ENCODE results near the gene PAXX. TPM values are rescaled to one million over a fixed set of nuclear protein-coding genes. Genes with fewer than 3 reads are reported as not detected.

The PAXX gene
- total RNA-seq, 2 donors from 2014 or later = 49.9 to 57.3 TPM

DNA sequence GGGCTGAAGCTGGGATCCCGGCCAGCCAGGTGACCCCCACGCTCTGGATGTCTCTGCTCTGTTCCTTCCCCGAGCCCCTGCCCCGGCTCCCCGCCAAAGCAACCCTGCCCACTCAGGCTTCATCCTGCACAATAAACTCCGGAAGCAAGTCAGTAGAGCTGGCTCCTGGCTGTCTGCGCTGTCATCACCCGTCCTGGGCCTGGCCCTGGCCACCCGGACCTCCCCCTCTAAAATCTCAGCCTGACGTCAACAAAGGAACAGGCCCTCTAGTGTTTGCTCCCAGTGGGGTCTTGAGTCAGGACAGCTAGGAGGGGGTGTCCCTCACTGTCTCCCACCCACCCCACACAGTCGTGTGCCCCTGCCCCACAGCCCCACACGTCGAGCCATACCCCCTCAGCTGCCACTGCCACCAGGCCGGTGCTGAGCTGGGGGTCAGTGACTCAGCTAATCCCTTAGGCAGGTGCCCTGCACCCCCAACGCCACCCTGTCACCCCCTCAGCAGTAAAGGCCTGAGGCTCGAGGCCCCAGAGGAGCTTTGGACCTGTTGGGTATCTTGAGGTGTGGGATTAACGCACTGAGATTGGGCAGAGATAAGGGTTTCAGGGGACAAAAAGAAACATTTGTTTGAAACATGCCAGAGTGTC lies 10.5 kb upstream of the PAXX start:
- TF ChIP-seq, protein P1, sequence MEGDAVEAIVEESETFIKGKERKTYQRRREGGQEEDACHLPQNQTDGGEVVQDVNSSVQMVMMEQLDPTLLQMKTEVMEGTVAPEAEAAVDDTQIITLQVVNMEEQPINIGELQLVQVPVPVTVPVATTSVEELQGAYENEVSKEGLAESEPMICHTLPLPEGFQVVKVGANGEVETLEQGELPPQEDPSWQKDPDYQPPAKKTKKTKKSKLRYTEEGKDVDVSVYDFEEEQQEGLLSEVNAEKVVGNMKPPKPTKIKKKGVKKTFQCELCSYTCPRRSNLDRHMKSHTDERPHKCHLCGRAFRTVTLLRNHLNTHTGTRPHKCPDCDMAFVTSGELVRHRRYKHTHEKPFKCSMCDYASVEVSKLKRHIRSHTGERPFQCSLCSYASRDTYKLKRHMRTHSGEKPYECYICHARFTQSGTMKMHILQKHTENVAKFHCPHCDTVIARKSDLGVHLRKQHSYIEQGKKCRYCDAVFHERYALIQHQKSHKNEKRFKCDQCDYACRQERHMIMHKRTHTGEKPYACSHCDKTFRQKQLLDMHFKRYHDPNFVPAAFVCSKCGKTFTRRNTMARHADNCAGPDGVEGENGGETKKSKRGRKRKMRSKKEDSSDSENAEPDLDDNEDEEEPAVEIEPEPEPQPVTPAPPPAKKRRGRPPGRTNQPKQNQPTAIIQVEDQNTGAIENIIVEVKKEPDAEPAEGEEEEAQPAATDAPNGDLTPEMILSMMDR (IDR thresholded peaks at IDR 0.05) = no peak
- Histone ChIP-seq H3K36me3 (no peaks in the 10 kb centered on the region), H3K9me3 (no peaks in the 10 kb centered on the region), H3K4me1 (ENCODE audit: control insufficient read depth in 1 of 2, low read depth in 2 of 2) (peaks cover 0 to 17% of the 10 kb centered on the region in 2 donors), H3K4me3 (no peak overlapping the region), H3K27me3 (replicated peaks; ENCODE audit: insufficient read depth) (peaks cover 8% of the 10 kb centered on the region), H3K27ac (no peak overlapping the region)
- DNase-seq (ENCODE audit: low spot score) (no peak), ATAC-seq (ENCODE audit: insufficient number of reproducible peaks, low FRiP score, low read depth) (no peak)

DNA sequence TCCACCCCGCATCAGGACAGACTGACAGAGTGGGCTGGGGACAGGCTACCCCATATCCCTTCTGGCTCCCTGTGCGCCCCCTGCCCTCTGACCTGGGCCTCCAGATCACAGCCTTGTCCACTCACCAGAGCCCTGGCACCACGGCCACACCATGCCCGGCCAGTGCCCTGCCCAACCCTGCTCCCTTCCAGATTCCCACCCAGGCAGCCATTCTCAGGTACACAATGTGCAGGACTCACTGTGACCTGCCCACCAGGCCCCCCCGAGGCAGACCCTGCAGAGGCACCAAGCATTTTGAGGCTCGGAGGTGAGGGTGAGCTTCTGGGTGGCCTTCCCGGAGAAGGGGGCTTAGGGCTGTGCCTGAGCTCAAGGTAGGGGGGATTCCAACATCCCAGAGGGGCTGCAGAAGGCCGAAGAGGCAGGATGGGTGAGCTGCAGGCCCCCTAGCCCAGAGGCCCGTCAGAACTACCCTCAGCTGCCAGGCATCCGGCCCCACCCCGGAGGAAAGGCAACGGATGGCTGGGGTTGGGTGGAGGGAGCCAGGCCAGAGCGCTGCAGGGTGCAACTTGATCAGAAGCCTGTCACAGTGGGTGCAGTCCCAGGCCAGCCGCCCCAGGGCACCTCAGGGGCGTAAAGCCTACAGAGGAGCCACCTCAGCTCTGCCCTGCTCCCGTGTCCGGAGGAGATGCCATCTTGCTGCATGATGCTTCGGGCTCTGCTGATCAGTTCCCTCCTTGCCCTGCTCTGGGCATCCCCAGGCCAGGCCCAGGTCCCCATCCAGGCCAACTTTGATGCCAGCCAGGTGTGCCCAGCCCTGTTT lies 9.8 kb upstream of the PAXX start, which contains the start of gene LCNL1:
LCNL1 (plus strand) TSS at position 762 of the 820 bp plus-strand sequence. CDS start 594 bp downstream, outside the sequence.
- DNase-seq (ENCODE audit: low spot score) (no peak), ATAC-seq (ENCODE audit: insufficient number of reproducible peaks, low FRiP score, low read depth) (no peak)
- Histone ChIP-seq H3K36me3 (no peaks in the 10 kb centered on the region), H3K27me3 (replicated peaks; ENCODE audit: insufficient read depth) (peaks cover 8% of the 10 kb centered on the region), H3K4me1 (ENCODE audit: control insufficient read depth in 1 of 2, low read depth in 2 of 2) (peaks cover 0 to 15% of the 10 kb centered on the region in 2 donors), H3K27ac (no peak within 1 kb of the TSS), H3K4me3 (no peak within 1 kb of the TSS), H3K9me3 (no peaks in the 10 kb centered on the region)
- TF ChIP-seq, protein P1 (IDR thresholded peaks at IDR 0.05) = no peak

DNA sequence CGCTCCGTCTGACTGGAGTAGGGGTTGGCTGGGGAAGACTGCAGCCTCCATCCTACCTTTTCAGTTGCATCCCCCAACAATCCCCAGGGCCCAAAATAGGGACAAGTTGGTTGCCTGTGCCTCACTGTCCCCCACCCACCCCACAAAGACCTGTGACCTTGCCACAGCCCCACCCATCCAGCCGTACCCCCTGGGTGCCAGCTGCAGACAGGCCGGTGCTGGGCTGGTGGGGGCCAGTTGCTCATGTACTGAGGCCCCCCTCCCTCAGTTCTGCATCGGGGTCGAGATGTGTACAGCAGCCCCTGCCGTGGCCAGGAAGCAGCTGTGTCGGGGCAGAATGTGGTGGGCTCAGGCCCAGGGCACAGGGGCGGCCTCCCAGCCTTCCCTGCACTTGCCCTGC lies 9.1 kb upstream of the PAXX start:
- DNase-seq (ENCODE audit: low spot score) = no peak
- H3K36me3 ChIP-seq = no peaks in the 10 kb centered on the region
- H3K27me3 ChIP-seq (replicated peaks; ENCODE audit: insufficient read depth) = peaks cover 8% of the 10 kb centered on the region
- ATAC-seq (ENCODE audit: insufficient number of reproducible peaks, low FRiP score, low read depth) = no peak
- H3K4me3 ChIP-seq = no peak overlapping the region
- H3K9me3 ChIP-seq = no peaks in the 10 kb centered on the region
- H3K27ac ChIP-seq = no peak overlapping the region
- TF ChIP-seq, protein P1 (IDR thresholded peaks at IDR 0.05) = no peak
- H3K4me1 ChIP-seq (ENCODE audit: control insufficient read depth in 1 of 2, low read depth in 2 of 2) = peaks cover 0 to 8% of the 10 kb centered on the region in 2 donors

DNA sequence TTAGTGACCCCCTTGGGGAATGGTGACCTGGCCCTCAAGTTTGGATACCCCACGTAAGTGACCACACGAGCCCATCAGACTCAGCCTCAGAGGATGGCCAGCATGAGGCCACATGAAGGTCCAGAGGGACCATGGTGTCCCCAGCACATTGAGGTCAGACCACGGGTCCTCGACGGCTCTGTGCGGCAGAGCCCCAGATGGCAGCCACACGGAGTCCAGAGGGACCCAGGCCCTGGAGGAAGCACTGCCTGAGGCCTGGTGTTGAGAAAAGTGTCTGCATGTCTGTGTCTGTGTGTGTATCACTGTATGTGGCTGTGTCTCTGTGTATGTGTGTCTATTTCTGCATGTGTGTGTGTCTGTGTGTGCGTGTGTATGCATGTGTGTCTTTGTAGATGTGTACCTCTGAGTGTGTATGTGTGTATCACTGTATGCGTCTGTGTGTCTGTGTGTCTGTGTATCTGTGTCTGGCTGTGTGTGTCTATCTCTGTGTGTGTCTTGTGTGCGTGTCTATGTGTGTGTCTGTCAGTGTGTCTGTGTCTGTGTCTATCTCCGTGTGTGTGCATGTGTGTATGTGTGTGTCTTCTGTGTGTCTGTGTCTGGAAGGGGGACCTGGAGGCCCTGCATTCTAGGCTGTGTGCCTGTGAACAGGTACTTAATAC lies 8.4 kb upstream of the PAXX start:
- TF ChIP-seq, protein P1 (IDR thresholded peaks at IDR 0.05) = no peak
- H3K36me3 ChIP-seq = no peaks in the 10 kb centered on the region
- no peak overlapping the region for H3K27ac ChIP-seq
- H3K4me1 ChIP-seq (ENCODE audit: control insufficient read depth in 1 of 2, low read depth in 2 of 2) = peaks cover 0 to 7% of the 10 kb centered on the region in 2 donors
- H3K27me3 ChIP-seq (replicated peaks; ENCODE audit: insufficient read depth) = peaks cover 8% of the 10 kb centered on the region
- ATAC-seq (ENCODE audit: insufficient number of reproducible peaks, low FRiP score, low read depth) (no peak), DNase-seq (ENCODE audit: low spot score) (no peak)
- no peaks in the 10 kb centered on the region for H3K9me3 ChIP-seq
- H3K4me3 ChIP-seq = no peak overlapping the region
